Measurements from ENCODE around the gene PLAGL1.
A peak's percentile ranks its signal among the peaks of the same experiment; 100 is the strongest.

PLAGL1 gene

DNA sequence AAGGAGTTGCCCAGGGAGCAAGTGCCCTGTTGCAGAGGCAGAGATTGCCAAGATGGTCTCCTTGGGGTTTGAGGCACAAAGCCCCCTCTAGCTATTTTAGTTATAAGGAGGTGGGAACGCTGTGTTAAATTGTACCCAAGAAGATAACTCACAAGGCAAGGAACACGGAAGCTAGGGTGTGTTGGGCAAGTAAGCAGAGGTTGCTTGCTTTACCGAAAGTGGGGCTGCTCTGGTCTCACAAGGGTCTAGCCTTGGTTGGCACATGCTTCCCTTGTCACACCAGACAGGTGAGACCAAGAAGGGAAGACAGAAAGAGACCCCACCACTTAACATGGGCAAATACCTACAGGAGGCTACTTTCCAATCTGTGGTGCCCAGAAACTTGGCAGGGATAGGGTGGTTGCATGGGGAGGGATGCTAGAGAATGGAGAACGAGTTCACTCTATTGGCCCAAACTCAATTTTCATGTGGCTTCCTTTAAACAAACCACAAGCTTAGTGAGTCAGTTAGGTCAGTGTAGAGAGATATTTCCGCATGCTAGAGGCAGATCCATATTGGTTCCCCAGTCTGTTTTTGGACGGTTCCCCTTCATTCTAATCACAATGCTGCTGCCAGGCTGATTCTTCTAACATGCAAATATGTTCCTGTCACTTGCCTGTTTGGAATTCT is 42.4 kb downstream of the PLAGL1 start:
- Histone ChIP-seq H3K4me3 (ENCODE audit: low read length, poor library complexity, severe bottlenecking) (peak overlapping the region; percentile 29), H3F3A (ENCODE audit: low read depth) (peaks cover 15% of the 10 kb centered on the region), H3K4me2 (ENCODE audit: low read depth, low read length, poor library complexity, severe bottlenecking) (peak overlapping the region; percentile 67), H4K20me1 (ENCODE audit: insufficient read depth, low read length, poor library complexity, severe bottlenecking) (no peaks in the 10 kb centered on the region), H3K27me3 (ENCODE audit: insufficient read depth, low read length, poor library complexity, severe bottlenecking) (no peaks in the 10 kb centered on the region), H3K4me1 (ENCODE audit: insufficient read depth, low read length, poor library complexity, severe bottlenecking) (peaks cover 96% of the 10 kb centered on the region), H2AFZ (ENCODE audit: low read length) (no peak overlapping the region), H3K79me2 (ENCODE audit: insufficient read depth, low read length) (no peaks in the 10 kb centered on the region), H3K36me3 (ENCODE audit: insufficient read depth, low read length) (no peaks in the 10 kb centered on the region), H3K9ac (ENCODE audit: low read depth, low read length, poor library complexity, severe bottlenecking) (peak overlapping the region; percentile 60), H3K9me2 (replicated peaks; ENCODE audit: low read depth, low read length) (no peaks in the 10 kb centered on the region), H3K9me3 (ENCODE audit: insufficient read depth, low read depth, low read length) (no peaks in the 10 kb centered on the region)
- TF ChIP-seq, protein P1, sequence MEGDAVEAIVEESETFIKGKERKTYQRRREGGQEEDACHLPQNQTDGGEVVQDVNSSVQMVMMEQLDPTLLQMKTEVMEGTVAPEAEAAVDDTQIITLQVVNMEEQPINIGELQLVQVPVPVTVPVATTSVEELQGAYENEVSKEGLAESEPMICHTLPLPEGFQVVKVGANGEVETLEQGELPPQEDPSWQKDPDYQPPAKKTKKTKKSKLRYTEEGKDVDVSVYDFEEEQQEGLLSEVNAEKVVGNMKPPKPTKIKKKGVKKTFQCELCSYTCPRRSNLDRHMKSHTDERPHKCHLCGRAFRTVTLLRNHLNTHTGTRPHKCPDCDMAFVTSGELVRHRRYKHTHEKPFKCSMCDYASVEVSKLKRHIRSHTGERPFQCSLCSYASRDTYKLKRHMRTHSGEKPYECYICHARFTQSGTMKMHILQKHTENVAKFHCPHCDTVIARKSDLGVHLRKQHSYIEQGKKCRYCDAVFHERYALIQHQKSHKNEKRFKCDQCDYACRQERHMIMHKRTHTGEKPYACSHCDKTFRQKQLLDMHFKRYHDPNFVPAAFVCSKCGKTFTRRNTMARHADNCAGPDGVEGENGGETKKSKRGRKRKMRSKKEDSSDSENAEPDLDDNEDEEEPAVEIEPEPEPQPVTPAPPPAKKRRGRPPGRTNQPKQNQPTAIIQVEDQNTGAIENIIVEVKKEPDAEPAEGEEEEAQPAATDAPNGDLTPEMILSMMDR (conservative IDR thresholded peaks at IDR 0.05; ENCODE audit: low read length) = no peak
- no peak for TF ChIP-seq EZH2phosphoT487 (IDR thresholded peaks at IDR 0.05; ENCODE audit: borderline replicate concordance)

DNA sequence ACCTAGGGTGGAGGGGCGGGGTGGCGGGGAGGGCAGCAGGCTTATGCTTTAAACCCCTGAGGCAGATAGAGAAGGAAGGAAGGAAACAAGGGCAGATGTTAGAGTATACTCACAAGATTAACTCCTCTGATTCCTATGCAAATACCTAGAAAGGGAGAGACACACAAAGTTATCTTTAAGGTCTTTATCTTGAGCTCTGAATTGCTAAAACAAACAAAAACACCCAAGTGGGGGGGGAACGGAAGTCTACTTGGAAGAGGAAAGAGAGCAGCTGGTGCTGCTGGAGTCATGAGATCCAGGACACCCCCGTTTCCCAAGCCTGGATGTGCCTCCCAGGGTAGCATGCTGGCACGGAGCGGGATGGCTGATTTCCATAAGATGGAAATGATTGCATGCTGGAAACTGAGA is 43.4 kb downstream of the PLAGL1 start:
- Histone ChIP-seq H3K4me3 (ENCODE audit: low read length, poor library complexity, severe bottlenecking) (peak overlapping the region; percentile 29), H4K20me1 (ENCODE audit: insufficient read depth, low read length, poor library complexity, severe bottlenecking) (no peaks in the 10 kb centered on the region), H3K36me3 (ENCODE audit: insufficient read depth, low read length) (no peaks in the 10 kb centered on the region; the same call in 1 of the 2 replicates), H3K4me2 (ENCODE audit: low read depth, low read length, poor library complexity, severe bottlenecking) (peak overlapping the region; percentile 67), H3K9me2 (replicated peaks; ENCODE audit: low read depth, low read length) (no peaks in the 10 kb centered on the region), H3K9me3 (ENCODE audit: insufficient read depth, low read depth, low read length) (no peaks in the 10 kb centered on the region), H3K27me3 (ENCODE audit: insufficient read depth, low read length, poor library complexity, severe bottlenecking) (no peaks in the 10 kb centered on the region), H3F3A (ENCODE audit: low read depth) (peaks cover 12% of the 10 kb centered on the region), H3K4me1 (ENCODE audit: insufficient read depth, low read length, poor library complexity, severe bottlenecking) (peaks cover 93% of the 10 kb centered on the region), H2AFZ (ENCODE audit: low read length) (no peak overlapping the region), H3K79me2 (ENCODE audit: insufficient read depth, low read length) (no peaks in the 10 kb centered on the region), H3K9ac (ENCODE audit: low read depth, low read length, poor library complexity, severe bottlenecking) (peak overlapping the region; percentile 60)
- TF ChIP-seq EZH2phosphoT487 (IDR thresholded peaks at IDR 0.05; ENCODE audit: borderline replicate concordance) = no peak
- TF ChIP-seq, protein P1 (conservative IDR thresholded peaks at IDR 0.05; ENCODE audit: low read length) = no peak

DNA sequence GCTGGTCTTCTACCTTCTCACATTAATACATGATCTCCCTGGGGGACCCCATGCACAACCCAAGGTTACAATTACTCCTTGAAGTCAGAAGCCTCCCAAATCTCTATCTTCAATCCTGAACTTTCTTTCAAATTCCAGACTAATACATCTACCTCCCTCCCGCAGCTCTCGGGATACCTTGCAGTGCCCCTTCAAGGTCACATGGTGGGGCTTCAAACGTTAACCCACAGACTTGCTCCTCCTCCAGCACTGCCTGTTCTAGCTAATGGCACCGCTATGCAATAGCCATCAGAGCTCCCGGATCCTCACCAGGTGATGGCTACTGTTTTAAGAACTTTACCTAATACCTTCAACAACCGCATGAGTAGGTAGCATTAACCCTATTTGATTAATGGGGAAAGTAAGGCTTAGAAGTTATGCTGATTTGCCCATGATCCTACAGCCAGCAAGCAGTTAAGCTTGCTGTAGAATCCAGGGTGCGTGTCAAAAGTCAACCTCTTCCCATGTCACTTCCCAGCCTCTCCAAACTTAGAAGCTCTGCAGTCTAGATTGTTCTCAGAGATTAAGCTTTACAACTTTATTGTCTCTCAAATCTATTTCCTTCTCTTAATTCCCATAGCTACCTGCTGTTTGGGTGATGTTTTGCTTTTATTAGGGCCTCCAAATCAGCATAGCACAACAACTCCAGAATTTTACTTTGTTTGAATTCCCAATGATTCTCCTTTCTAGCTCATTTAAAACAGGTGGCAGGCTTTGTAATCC is 44.7 kb downstream of the PLAGL1 start:
- Histone ChIP-seq H3K4me3 (ENCODE audit: low read length, poor library complexity, severe bottlenecking) (peak overlapping the region; percentile 30), H3K36me3 (ENCODE audit: insufficient read depth, low read length) (no peaks in the 10 kb centered on the region; the same call in 1 of the 2 replicates), H3K9ac (ENCODE audit: low read depth, low read length, poor library complexity, severe bottlenecking) (peak overlapping the region; percentile 49), H2AFZ (ENCODE audit: low read length) (no peak overlapping the region), H3K27me3 (ENCODE audit: insufficient read depth, low read length, poor library complexity, severe bottlenecking) (no peaks in the 10 kb centered on the region), H3K9me2 (replicated peaks; ENCODE audit: low read depth, low read length) (no peaks in the 10 kb centered on the region), H3K9me3 (ENCODE audit: insufficient read depth, low read depth, low read length) (no peaks in the 10 kb centered on the region), H3K4me1 (ENCODE audit: insufficient read depth, low read length, poor library complexity, severe bottlenecking) (peaks cover 80% of the 10 kb centered on the region), H3K4me2 (ENCODE audit: low read depth, low read length, poor library complexity, severe bottlenecking) (peak overlapping the region; percentile 67), H4K20me1 (ENCODE audit: insufficient read depth, low read length, poor library complexity, severe bottlenecking) (no peaks in the 10 kb centered on the region), H3K79me2 (ENCODE audit: insufficient read depth, low read length) (no peaks in the 10 kb centered on the region), H3F3A (ENCODE audit: low read depth) (peaks cover 11% of the 10 kb centered on the region)
- TF ChIP-seq EZH2phosphoT487 (IDR thresholded peaks at IDR 0.05; ENCODE audit: borderline replicate concordance) = no peak
- TF ChIP-seq, protein P1 (conservative IDR thresholded peaks at IDR 0.05; ENCODE audit: low read length) = no peak

Data from Loucy (cell line).